CD14-positive monocyte (primary cell): Measurements from ENCODE around the gene POLD2. TPM values are rescaled to one million over a fixed set of nuclear protein-coding genes. Genes with fewer than 3 reads are reported as not detected.

Source experiments
- DNase-seq, 3 donors: peaks; one replicate each; pipeline ENCODE4 v3.0.0-alpha.2; 2011 to 2022
- H2AFZ ChIP-seq: 2 replicates; pipeline ENCODE4 v1.6.0; 2012; ENCODE audit warnings: mild to moderate bottlenecking, low read depth, low read length, inconsistent platforms; ENCODE audit not compliant: insufficient read depth, poor library complexity, severe bottlenecking
- H3K27ac ChIP-seq, 2 donors: 1 replicate in 1 of 2; 2 replicates in 1 of 2; pipeline ENCODE4 v1.5.1; 2012 to 2013; ENCODE audit warnings: low read length in 2 of 2, control low read depth in 1 of 2, inconsistent platforms in 1 of 2, low read depth in 1 of 2, mild to moderate bottlenecking in 1 of 2
- H3K27me3 ChIP-seq, 2 donors: one replicate each; pipeline versions ENCODE4 v1.6.0 to v1.6.1; 2011 to 2013; ENCODE audit warnings: low read length in 2 of 2; ENCODE audit not compliant: control insufficient read depth in 2 of 2, insufficient read depth in 2 of 2
- H3K36me3 ChIP-seq, 2 donors: replicated peaks in 1 of 2; 1 replicate in 1 of 2; 2 replicates in 1 of 2; pipeline versions ENCODE4 v1.5.1 to v1.6.1; 2012 to 2013; ENCODE audit warnings: low read length in 2 of 2, control low read depth in 1 of 2, inconsistent platforms in 1 of 2, mild to moderate bottlenecking in 1 of 2; ENCODE audit not compliant: insufficient read depth in 2 of 2, control insufficient read depth in 1 of 2
- H3K4me1 ChIP-seq, 2 donors: 1 replicate in 1 of 2; 2 replicates in 1 of 2; pipeline versions ENCODE4 v1.5.1 to v1.6.1; 2012 to 2013; ENCODE audit warnings: low read length in 2 of 2, control low read depth in 1 of 2, inconsistent platforms in 1 of 2, mild to moderate bottlenecking in 1 of 2, moderate library complexity in 1 of 2; ENCODE audit not compliant: insufficient read depth in 2 of 2, control insufficient read depth in 1 of 2
- H3K4me2 ChIP-seq: replicated peaks from 2 replicates; pipeline ENCODE3; 2012; ENCODE audit warnings: low read length, moderate library complexity, mild to moderate bottlenecking; ENCODE audit not compliant: poor library complexity, severe bottlenecking; ENCODE audit errors: extremely low read depth
- H3K4me3 ChIP-seq, 3 experiments: fragments of 200-600 bp in 1 of 3; sonication (generic) in 1 of 3; replicated peaks in 1 of 3; 1 replicate in 2 of 3; 2 replicates in 1 of 3; pipeline ENCODE4 v1.5.1; 2011 to 2013; ENCODE audit warnings: low read length in 3 of 3, mild to moderate bottlenecking in 3 of 3, control low read depth in 2 of 3, low read depth in 2 of 3, inconsistent platforms in 1 of 3, moderate library complexity in 1 of 3
- H3K79me2 ChIP-seq: 2 replicates; pipeline ENCODE4 v1.6.0; 2012; ENCODE audit warnings: mild to moderate bottlenecking, control low read depth, inconsistent platforms, low read length, moderate library complexity; ENCODE audit not compliant: insufficient read depth
- H3K9ac ChIP-seq: 2 replicates; pipeline ENCODE4 v1.6.0; 2017; ENCODE audit warnings: low read length, mild to moderate bottlenecking; ENCODE audit not compliant: insufficient read depth, poor library complexity, severe bottlenecking
- H3K9me3 ChIP-seq, 2 donors: replicated peaks in 1 of 2; 1 replicate in 1 of 2; 2 replicates in 1 of 2; pipeline versions ENCODE4 v1.5.1 to v1.6.1; 2012 to 2013; ENCODE audit warnings: low read length in 2 of 2, control low read depth in 1 of 2; ENCODE audit not compliant: control insufficient read depth in 1 of 2, insufficient read depth in 1 of 2
- H4K20me1 ChIP-seq: 2 replicates; pipeline ENCODE4 v1.6.0; 2012; ENCODE audit warnings: mild to moderate bottlenecking, low read length, control low read depth, moderate library complexity; ENCODE audit not compliant: insufficient read depth
- H3K27ac Mint-ChIP-seq, 7 donors: one replicate each; pipeline ENCODE4 v1.8.0; 2020; ENCODE audit warnings: mild to moderate bottlenecking in 7 of 7, mixed read lengths in 7 of 7, moderate library complexity in 6 of 7, inconsistent platforms in 2 of 7
- H3K27me3 Mint-ChIP-seq, 3 donors: one replicate each; pipeline ENCODE4 v1.8.0; 2021 to 2022; ENCODE audit warnings: low read depth in 3 of 3, mild to moderate bottlenecking in 3 of 3, mixed read lengths in 3 of 3, moderate library complexity in 3 of 3, inconsistent platforms in 1 of 3
- H3K36me3 Mint-ChIP-seq, 2 donors: one replicate each; pipeline ENCODE4 v1.8.0; 2020; ENCODE audit warnings: mixed read lengths in 2 of 2, inconsistent platforms in 1 of 2, mild to moderate bottlenecking in 1 of 2
- H3K4me1 Mint-ChIP-seq: one replicate; pipeline ENCODE4 v1.8.0; 2020; ENCODE audit warnings: mild to moderate bottlenecking, mixed read lengths
- H3K4me3 Mint-ChIP-seq, 2 donors: one replicate each; pipeline ENCODE4 v1.8.0; 2020; ENCODE audit warnings: mild to moderate bottlenecking in 2 of 2, mixed read lengths in 2 of 2, moderate library complexity in 1 of 2
- H3K9me3 Mint-ChIP-seq, 7 donors: one replicate each; pipeline ENCODE4 v1.8.0; 2020 to 2022; ENCODE audit warnings: mixed read lengths in 7 of 7, mild to moderate bottlenecking in 6 of 7, moderate library complexity in 6 of 7, inconsistent platforms in 2 of 7
- WGBS: methylation state at CpG from one replicate; pipeline ENCODE4 v1.1.5; 2013; ENCODE audit warnings: missing lambda C conversion rate; ENCODE audit not compliant: insufficient coverage; 5-methylcytosine and 5-hydroxymethylcytosine counted together
- intact Hi-C, 2 donors: fragments of 100-400 bp; cut with micrococcal nuclease; formaldehyde crosslinking; loops; one replicate each; pipeline versions ENCODE4 v1.15.0 to v1.15.1; 2023
- polyA plus RNA-seq, 3 donors: library from polyadenylated mRNA; depleted of rRNA in 1 of 3; unstranded in 2 of 3; stranded (reverse) in 1 of 3; fragments of 300-500 nt in 2 of 3; fragments of >200 nt in 1 of 3; fragmentation: Illumina TruSeq in 2 of 3; gene quantifications; 1 replicate in 2 of 3; 2 replicates in 1 of 3; pipeline ENCODE4 v1.2.3, GENCODE V29; 2012 to 2021
- TF ChIP-seq, protein P1 (sequence below): fragments of 200-600 bp; IDR thresholded peaks from one replicate; pipeline ENCODE4 v1.8.0; 2022; ENCODE audit warnings: antibody characterized with exemption, mild to moderate bottlenecking

Gene POLD2
- polyA plus RNA-seq, 3 donors = 24.1 to 27.1 (median 25.7) TPM

DNA sequence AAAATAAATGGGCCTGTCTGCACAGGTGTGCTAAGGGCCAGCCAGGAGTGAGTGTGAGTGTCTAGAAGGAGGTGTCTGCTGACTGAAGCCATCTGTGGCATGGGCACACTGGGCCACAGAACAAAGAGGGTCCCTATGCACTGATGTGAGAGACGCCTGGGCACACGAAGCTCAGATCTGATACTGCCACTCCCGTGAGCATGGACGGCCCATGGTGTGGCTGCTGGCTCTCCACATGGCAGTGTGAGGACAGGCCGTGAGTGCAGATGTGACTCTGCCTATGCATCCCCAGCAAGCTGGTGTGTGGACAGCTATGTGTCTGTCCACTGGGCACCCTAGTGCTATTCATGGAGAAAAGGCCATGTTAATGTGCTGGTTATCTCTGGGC is 30.6 kb upstream of the POLD2 start:
- Histone ChIP-seq H3K4me2 (no peak overlapping the region), H3K9ac (no peak overlapping the region), H3K36me3 (no peaks in the 10 kb centered on the region), H3K4me1 (no peaks in the 10 kb centered on the region), H4K20me1 (no peaks in the 10 kb centered on the region), H3K9me3 (no peaks in the 10 kb centered on the region), H2AFZ (no peak overlapping the region), H3K79me2 (no peaks in the 10 kb centered on the region), H3K27ac (no peak overlapping the region), H3K27me3 (no peaks in the 10 kb centered on the region), H3K4me3 (no peak overlapping the region)
- Mint-ChIP-seq H3K4me1 (no peaks in the 10 kb centered on the region), H3K27me3 (peaks cover 0 to 2% (median 0%) of the 10 kb centered on the region in 3 donors), H3K27ac (peak overlapping the region in 1 of 7 donors; percentile 24), H3K9me3 (no peaks in the 10 kb centered on the region), H3K36me3 (no peaks in the 10 kb centered on the region), H3K4me3 (no peak overlapping the region)
- no peak for DNase-seq
- WGBS = 95% methylated on average over 5 of the region's 5 CpGs
- TF ChIP-seq, protein P1, sequence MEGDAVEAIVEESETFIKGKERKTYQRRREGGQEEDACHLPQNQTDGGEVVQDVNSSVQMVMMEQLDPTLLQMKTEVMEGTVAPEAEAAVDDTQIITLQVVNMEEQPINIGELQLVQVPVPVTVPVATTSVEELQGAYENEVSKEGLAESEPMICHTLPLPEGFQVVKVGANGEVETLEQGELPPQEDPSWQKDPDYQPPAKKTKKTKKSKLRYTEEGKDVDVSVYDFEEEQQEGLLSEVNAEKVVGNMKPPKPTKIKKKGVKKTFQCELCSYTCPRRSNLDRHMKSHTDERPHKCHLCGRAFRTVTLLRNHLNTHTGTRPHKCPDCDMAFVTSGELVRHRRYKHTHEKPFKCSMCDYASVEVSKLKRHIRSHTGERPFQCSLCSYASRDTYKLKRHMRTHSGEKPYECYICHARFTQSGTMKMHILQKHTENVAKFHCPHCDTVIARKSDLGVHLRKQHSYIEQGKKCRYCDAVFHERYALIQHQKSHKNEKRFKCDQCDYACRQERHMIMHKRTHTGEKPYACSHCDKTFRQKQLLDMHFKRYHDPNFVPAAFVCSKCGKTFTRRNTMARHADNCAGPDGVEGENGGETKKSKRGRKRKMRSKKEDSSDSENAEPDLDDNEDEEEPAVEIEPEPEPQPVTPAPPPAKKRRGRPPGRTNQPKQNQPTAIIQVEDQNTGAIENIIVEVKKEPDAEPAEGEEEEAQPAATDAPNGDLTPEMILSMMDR = no peak
- intact Hi-C loops = no loop called here

DNA sequence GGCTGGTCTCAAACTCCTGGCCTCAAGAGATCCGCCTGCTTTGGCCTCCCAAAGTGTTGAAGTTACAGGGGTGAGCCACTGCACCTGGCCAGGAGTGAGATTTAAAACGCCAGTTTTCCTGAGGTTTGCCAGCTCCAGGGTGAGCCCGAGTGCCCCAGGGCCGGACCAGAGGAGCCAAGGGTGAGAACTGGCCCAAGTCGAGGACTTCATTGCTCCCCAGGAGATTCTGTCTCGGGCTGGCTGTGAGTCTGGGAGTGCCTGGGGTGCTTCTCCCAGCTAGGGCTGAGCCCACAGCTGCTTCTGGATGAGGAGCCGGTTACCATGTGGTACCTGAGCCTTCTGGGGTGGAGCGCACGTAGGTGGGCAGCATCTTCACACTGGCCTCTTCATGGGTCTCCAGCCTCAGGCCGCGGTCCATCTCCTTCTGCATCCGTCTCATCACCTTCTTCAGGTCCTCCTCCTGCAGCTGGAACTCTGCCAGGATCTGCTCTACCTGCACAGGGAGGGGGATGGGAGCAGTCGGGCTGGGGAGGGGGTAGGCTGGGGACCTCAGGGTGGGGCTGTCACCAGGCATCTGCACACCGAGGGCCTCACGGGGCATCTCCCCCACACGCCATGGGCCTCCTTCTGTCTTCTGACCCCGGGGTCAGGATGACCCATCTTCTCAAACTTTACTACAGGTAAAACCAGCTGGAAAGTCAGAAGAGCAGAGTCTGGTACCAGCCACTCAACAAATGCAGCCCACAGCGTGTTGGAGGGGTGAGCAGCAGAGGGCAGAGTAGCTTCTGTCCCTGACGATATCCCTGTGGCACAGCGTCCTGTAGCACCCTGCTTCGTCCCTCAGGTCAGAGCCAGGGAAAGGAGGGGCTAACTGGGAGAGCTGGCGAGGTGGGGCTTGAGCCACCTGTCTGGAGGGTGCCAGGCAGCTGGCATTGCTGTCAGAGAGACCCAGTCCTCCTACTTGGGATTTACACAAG is 29.9 kb upstream of the POLD2 start:
- H3K79me2 ChIP-seq = no peaks in the 10 kb centered on the region
- H3K27ac ChIP-seq = no peak overlapping the region
- H3K36me3 ChIP-seq = no peaks in the 10 kb centered on the region
- no peak for DNase-seq
- TF ChIP-seq, protein P1 = no peak
- no peaks in the 10 kb centered on the region for H3K4me1 ChIP-seq
- Mint-ChIP-seq H3K27me3 (peaks cover 0 to 2% (median under 1%) of the 10 kb centered on the region in 3 donors), H3K4me3 (no peak overlapping the region), H3K27ac (no peak overlapping the region), H3K9me3 (no peaks in the 10 kb centered on the region), H3K4me1 (no peaks in the 10 kb centered on the region), H3K36me3 (no peaks in the 10 kb centered on the region)
- H3K4me3 ChIP-seq = no peak overlapping the region
- no peak overlapping the region for H2AFZ ChIP-seq
- no peak overlapping the region for H3K4me2 ChIP-seq
- H4K20me1 ChIP-seq = no peaks in the 10 kb centered on the region
- H3K27me3 ChIP-seq = no peaks in the 10 kb centered on the region
- intact Hi-C loops = no loop called here
- 97% methylated on average over 16 of the region's 22 CpGs for WGBS
- no peaks in the 10 kb centered on the region for H3K9me3 ChIP-seq
- H3K9ac ChIP-seq = no peak overlapping the region
